Glutamatergic neuron (in vitro differentiated cells): Measurements from ENCODE around the gene SEMA6A. TPM values are rescaled to one million over a fixed set of nuclear protein-coding genes. Genes with fewer than 3 reads are reported as not detected.

ENCODE experiments used
- DNase-seq: peaks from one replicate; pipeline ENCODE4 v3.0.0; 2022
- H3K27ac Mint-ChIP-seq: one replicate; pipeline ENCODE4 v1.8.0; 2020; ENCODE audit warnings: mild to moderate bottlenecking, mixed read lengths, inconsistent platforms; ENCODE audit not compliant: unreplicated experiment
- H3K27me3 Mint-ChIP-seq: one replicate; pipeline ENCODE4 v1.8.0; 2020; ENCODE audit warnings: mild to moderate bottlenecking, moderate library complexity, mixed read lengths, inconsistent platforms; ENCODE audit not compliant: unreplicated experiment
- H3K36me3 Mint-ChIP-seq: one replicate; pipeline ENCODE4 v1.8.0; 2020; ENCODE audit warnings: mild to moderate bottlenecking, mixed read lengths, inconsistent platforms; ENCODE audit not compliant: unreplicated experiment
- H3K4me1 Mint-ChIP-seq: one replicate; pipeline ENCODE4 v1.8.0; 2020; ENCODE audit warnings: mild to moderate bottlenecking, low read depth, mixed read lengths, inconsistent platforms; ENCODE audit not compliant: unreplicated experiment
- H3K4me3 Mint-ChIP-seq: one replicate; pipeline ENCODE4 v1.8.0; 2020; ENCODE audit warnings: mild to moderate bottlenecking, mixed read lengths, inconsistent platforms; ENCODE audit not compliant: unreplicated experiment
- H3K9me3 Mint-ChIP-seq: one replicate; pipeline ENCODE4 v1.8.0; 2020; ENCODE audit warnings: mild to moderate bottlenecking, moderate library complexity, mixed read lengths, inconsistent platforms; ENCODE audit not compliant: unreplicated experiment
- long read RNA-seq: library from polyadenylated mRNA; unstranded; transcript quantifications from one replicate; pipeline ENCODE4 v2.0.0, GENCODE V29; 2020; ENCODE audit not compliant: unreplicated experiment
- total RNA-seq: library from RNA; stranded (reverse); fragmentation: NEBNext Ultra II Directional; extraction: Animal tissue kit (Norgen Biotek cat#: 25700); gene quantifications from one replicate; pipeline ENCODE4 v1.2.1, GENCODE V29; 2021; ENCODE audit not compliant: unreplicated experiment
- TF ChIP-seq, protein P1 (sequence below): fragments of 200-600 bp; sonication (generic); IDR thresholded peaks from one replicate; pipeline ENCODE4 v1.5.0; 2021; ENCODE audit not compliant: partially characterized antibody, unreplicated experiment

Gene SEMA6A, protein sequence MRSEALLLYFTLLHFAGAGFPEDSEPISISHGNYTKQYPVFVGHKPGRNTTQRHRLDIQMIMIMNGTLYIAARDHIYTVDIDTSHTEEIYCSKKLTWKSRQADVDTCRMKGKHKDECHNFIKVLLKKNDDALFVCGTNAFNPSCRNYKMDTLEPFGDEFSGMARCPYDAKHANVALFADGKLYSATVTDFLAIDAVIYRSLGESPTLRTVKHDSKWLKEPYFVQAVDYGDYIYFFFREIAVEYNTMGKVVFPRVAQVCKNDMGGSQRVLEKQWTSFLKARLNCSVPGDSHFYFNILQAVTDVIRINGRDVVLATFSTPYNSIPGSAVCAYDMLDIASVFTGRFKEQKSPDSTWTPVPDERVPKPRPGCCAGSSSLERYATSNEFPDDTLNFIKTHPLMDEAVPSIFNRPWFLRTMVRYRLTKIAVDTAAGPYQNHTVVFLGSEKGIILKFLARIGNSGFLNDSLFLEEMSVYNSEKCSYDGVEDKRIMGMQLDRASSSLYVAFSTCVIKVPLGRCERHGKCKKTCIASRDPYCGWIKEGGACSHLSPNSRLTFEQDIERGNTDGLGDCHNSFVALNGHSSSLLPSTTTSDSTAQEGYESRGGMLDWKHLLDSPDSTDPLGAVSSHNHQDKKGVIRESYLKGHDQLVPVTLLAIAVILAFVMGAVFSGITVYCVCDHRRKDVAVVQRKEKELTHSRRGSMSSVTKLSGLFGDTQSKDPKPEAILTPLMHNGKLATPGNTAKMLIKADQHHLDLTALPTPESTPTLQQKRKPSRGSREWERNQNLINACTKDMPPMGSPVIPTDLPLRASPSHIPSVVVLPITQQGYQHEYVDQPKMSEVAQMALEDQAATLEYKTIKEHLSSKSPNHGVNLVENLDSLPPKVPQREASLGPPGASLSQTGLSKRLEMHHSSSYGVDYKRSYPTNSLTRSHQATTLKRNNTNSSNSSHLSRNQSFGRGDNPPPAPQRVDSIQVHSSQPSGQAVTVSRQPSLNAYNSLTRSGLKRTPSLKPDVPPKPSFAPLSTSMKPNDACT
- total RNA-seq: 424 TPM
- long read RNA-seq, partial matches to known transcripts: 6 of 24 reads
- long read RNA-seq, other reads (novel, unspliced or antisense): 17 of 24 reads

DNA sequence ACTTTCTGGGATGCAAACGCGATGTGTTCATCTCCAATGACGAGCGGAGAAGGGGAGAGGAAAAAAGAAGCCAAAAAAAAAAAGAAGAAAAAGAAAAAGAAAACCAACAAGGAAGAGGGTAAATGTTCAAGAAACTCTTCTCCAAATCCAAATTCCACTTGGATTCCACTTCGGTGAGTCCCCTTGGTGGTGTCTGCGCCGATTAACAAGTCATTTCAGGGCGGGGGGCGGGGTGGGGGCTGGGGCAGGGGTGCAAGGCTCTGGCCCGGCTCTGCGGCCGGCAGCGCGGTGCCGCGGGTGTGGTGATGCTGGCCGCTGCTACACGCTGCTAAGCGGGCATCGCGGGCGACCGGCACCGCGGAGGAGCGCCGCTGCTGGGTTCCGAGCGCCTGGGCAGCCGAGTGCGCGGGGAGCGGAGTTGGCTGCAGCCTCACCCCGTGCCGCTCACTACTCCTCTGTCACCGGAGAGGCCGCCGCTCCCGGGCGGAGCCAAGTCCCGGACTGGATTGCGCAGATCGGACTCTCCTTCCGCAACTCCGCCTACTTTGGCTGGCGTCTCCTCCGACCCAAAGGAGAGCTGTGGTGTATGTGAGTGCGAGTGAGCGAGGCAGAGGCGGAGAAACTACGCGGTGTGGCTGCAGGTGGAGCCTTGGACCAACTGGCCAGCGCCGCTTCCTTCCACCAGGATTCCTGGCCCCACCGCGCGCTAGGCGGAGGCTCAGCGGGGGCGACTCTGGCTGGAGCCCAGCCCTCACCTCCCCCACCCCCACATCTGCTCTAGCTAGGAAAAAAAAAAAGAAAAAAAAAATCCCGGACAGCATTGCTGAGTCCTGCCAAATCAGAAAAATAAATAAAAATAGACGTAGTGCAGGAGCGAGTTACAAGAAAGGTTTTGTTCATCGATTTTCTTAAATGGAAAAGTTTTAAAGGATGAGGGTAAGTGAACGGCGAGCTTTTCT is at the start of gene SEMA6A:
Gene SEMA6A (minus strand): TSS at position 457 of the 959 bp plus-strand sequence. CDS start 69,879 bp downstream, outside the sequence.
- H3K27me3 Mint-ChIP-seq: peaks cover 26% of the 10 kb centered on the region
- H3K27ac Mint-ChIP-seq: peak within 1 kb of the TSS; percentile 99
- DNase-seq: peak; percentile 98
- peak within 1 kb of the TSS; percentile 99 for H3K4me3 Mint-ChIP-seq
- H3K36me3 Mint-ChIP-seq: no peaks in the 10 kb centered on the region
- peaks cover 33% of the 10 kb centered on the region for H3K9me3 Mint-ChIP-seq
- peaks cover 6% of the 10 kb centered on the region for H3K4me1 Mint-ChIP-seq
- TF ChIP-seq, protein P1, sequence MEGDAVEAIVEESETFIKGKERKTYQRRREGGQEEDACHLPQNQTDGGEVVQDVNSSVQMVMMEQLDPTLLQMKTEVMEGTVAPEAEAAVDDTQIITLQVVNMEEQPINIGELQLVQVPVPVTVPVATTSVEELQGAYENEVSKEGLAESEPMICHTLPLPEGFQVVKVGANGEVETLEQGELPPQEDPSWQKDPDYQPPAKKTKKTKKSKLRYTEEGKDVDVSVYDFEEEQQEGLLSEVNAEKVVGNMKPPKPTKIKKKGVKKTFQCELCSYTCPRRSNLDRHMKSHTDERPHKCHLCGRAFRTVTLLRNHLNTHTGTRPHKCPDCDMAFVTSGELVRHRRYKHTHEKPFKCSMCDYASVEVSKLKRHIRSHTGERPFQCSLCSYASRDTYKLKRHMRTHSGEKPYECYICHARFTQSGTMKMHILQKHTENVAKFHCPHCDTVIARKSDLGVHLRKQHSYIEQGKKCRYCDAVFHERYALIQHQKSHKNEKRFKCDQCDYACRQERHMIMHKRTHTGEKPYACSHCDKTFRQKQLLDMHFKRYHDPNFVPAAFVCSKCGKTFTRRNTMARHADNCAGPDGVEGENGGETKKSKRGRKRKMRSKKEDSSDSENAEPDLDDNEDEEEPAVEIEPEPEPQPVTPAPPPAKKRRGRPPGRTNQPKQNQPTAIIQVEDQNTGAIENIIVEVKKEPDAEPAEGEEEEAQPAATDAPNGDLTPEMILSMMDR: no peak

DNA sequence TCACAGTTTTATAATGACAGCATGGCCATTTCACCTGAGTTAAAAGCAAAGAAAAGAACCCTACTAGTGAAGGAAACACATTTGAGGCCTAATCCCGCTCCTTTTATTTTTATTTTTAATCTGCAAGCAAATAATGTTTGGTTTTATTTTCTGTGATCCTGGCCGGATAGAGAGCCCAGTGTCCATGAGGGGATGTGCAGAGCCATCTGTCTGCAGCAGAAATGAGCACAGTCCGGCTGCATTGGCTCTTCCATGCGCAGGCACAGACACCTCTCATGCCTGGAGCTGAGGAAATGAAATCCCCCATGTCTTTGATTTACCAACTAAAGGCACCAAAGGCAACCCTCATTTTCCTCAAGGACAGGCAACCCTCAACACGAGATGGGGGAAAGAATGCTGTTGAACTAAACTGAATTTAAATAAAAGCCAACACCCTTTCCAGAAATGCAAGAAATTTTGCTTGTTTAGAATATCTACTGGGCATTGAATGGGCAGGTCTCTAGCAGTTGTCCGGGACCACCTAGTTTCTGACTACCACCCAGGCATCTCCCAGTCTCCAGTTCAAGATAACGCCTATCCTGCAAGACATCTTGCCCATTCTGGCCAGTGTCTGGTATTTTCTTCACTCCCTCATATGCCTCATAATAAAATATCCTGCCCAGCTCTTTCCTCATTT is 47.9 kb upstream of the SEMA6A start:
- no peaks in the 10 kb centered on the region for H3K27me3 Mint-ChIP-seq
- TF ChIP-seq, protein P1: no peak
- peaks cover 2% of the 10 kb centered on the region for H3K4me1 Mint-ChIP-seq

DNA sequence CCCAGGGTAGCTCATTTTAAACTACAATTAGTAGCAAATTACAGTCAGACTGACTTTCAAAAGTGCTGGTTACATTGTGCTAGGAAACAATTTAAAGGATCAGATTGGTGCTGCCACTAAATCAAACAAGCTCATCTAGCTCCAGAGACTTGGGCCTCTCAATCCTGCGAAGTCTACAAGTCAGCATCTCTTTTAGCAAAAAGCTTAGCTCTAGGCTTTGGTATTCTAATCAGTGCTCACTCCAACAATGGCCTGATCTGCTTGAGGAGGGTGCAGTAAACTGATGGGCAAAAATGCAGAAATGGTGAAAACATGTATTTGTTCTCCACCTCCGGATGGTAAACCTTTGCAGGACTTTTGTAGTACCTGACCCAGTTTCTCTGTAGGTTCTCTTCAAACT is 47.0 kb upstream of the SEMA6A start:
- peaks cover 2% of the 10 kb centered on the region for H3K4me1 Mint-ChIP-seq
- H3K9me3 Mint-ChIP-seq: peaks cover 2% of the 10 kb centered on the region
- H3K36me3 Mint-ChIP-seq: no peaks in the 10 kb centered on the region
- TF ChIP-seq, protein P1: no peak
- no peak for DNase-seq
- H3K4me3 Mint-ChIP-seq: no peak overlapping the region
- no peaks in the 10 kb centered on the region for H3K27me3 Mint-ChIP-seq
- no peak overlapping the region for H3K27ac Mint-ChIP-seq

More for the DNA sequence above, 47.9 kb upstream of the SEMA6A start:
- Mint-ChIP-seq H3K9me3 (peaks cover 2% of the 10 kb centered on the region), H3K36me3 (no peaks in the 10 kb centered on the region), H3K27ac (no peak overlapping the region), H3K4me3 (no peak overlapping the region)
- no peak for DNase-seq

DNA sequence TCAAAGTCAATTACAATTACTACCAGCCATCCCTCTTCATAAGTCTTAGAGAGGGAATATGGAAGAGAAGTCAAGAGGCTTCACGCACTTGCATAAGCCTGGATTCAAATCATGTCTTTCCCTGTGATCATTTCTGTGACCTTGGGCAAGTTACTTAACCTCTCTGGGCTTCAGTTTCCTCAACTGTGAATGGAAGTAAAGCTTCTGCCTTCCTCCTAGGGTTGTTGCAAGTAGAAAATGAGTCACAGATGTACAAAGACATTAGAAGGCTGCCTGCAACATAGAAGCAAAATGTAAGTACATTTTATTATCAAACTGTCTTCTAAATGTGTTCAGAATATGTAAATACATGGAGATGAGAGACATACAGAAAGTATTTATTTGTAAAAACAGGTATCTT is 42.3 kb upstream of the SEMA6A start:
- no peaks in the 10 kb centered on the region for H3K36me3 Mint-ChIP-seq
- no peak overlapping the region for H3K4me3 Mint-ChIP-seq
- H3K27me3 Mint-ChIP-seq: no peaks in the 10 kb centered on the region
- no peak for DNase-seq
- H3K9me3 Mint-ChIP-seq: peaks cover 3% of the 10 kb centered on the region
- H3K4me1 Mint-ChIP-seq: peaks cover 3% of the 10 kb centered on the region
- H3K27ac Mint-ChIP-seq: no peak overlapping the region
- TF ChIP-seq, protein P1: no peak
